ENCODE measurements around the gene KCNK1.
"Not testable (repeated sequence)": the region's sequence is repeated elsewhere in the genome, so short reads cannot be mapped to it uniquely, and the experiment has no call there.

The KCNK1 gene

GRCh38 chr1:233607252-233608119, 6.4 kb upstream of the KCNK1 start:
- peak in 1 of 51 donors; percentile 24 for DNase-seq

GRCh38 chr1:233608988-233609387, 4.9 kb upstream of the KCNK1 start:
- DNase-seq, result no peak

- no peak for DNase-seq
Observed at GRCh38 chr1:233609926-233610325, 4.0 kb upstream of the KCNK1 start.

GRCh38 chr1:233610628-233611027, 3.3 kb upstream of the KCNK1 start:
- no peak for DNase-seq

- DNase-seq, result not testable (repeated sequence)
Observed at GRCh38 chr1:233611363-233611762, 2.5 kb upstream of the KCNK1 start.

- DNase-seq, result peak in 26 of 51 donors; percentile 12 to 71 (median 50)
Observed at GRCh38 chr1:233614173-233614742, 352 bp downstream of the KCNK1 start.

GRCh38 chr1:233614743-233615521, 1.0 kb downstream of the KCNK1 start:
- peak in 14 of 51 donors; percentile 3 to 44 (median 26) for DNase-seq

- DNase-seq, result no peak
Observed at GRCh38 chr1:233615571-233615970, 1.7 kb downstream of the KCNK1 start.

- no peak for DNase-seq
Observed at GRCh38 chr1:233617025-233617424, 3.1 kb downstream of the KCNK1 start.

- not testable (repeated sequence) for DNase-seq
Observed at GRCh38 chr1:233619414-233619813, 5.5 kb downstream of the KCNK1 start.

- no peak for DNase-seq
Observed at GRCh38 chr1:233620065-233620464, 6.2 kb downstream of the KCNK1 start.

- DNase-seq, result no peak
Observed at GRCh38 chr1:233621923-233622322, 8.0 kb downstream of the KCNK1 start.

- no peak for DNase-seq
Observed at GRCh38 chr1:233624289-233624688, 10.4 kb downstream of the KCNK1 start.

GRCh38 chr1:233625087-233625486, 11.2 kb downstream of the KCNK1 start:
- no peak for DNase-seq

- DNase-seq, result no peak
Observed at GRCh38 chr1:233625510-233625981, 11.6 kb downstream of the KCNK1 start.

- DNase-seq, result peak in 5 of 51 donors; percentile 17 to 57 (median 56)
Observed at GRCh38 chr1:233627376-233627775, 13.5 kb downstream of the KCNK1 start.

GRCh38 chr1:233627823-233628222, 13.9 kb downstream of the KCNK1 start:
- DNase-seq, result no peak

- DNase-seq, result peak in 1 of 51 donors; percentile 58
Observed at GRCh38 chr1:233629305-233629935, 15.5 kb downstream of the KCNK1 start.

GRCh38 chr1:233631810-233632405, 18.0 kb downstream of the KCNK1 start:
- DNase-seq, result no peak

GRCh38 chr1:233632436-233632835, 18.5 kb downstream of the KCNK1 start:
- DNase-seq, result no peak
